Cortex of kidney (tissue), 1 donor: ENCODE data around the gene GTF2IRD2.
"Not testable (repeated sequence)": the region's sequence is repeated elsewhere in the genome, so short reads cannot be mapped to it uniquely, and the experiment has no call there.

Experiments used
- DNase-seq: peaks from one replicate; lab custom pipeline; 2025; lab: John Stamatoyannopoulos, UW

Gene GTF2IRD2

GRCh38 chr7:74850833-74851721 is at the start of gene GTF2IRD2:
Gene GTF2IRD2, minus strand, starts transcription at chr7:74851605. Its CDS starts 15,227 bp downstream, at chr7:74836378.
- DNase-seq, result not testable (repeated sequence)

- DNase-seq, result not testable (repeated sequence)
These were observed 39.0 kb upstream of the GTF2IRD2 start for GRCh38 chr7:74890158-74891123.

- DNase-seq, result not testable (repeated sequence)
These were observed 38.2 kb upstream of the GTF2IRD2 start for GRCh38 chr7:74889518-74890129.

- DNase-seq, result not testable (repeated sequence)
These were observed 33.9 kb upstream of the GTF2IRD2 start for GRCh38 chr7:74885295-74885694.

- not testable (repeated sequence) for DNase-seq
These were observed 30.7 kb upstream of the GTF2IRD2 start for GRCh38 chr7:74882110-74882509.

- DNase-seq, result not testable (repeated sequence)
These were observed 23.5 kb upstream of the GTF2IRD2 start for GRCh38 chr7:74874748-74875512.

GRCh38 chr7:74874104-74874747 is 22.8 kb upstream of the GTF2IRD2 start:
- DNase-seq, result not testable (repeated sequence)

GRCh38 chr7:74872542-74872941 is 21.1 kb upstream of the GTF2IRD2 start:
- DNase-seq, result not testable (repeated sequence)

GRCh38 chr7:74865777-74866176 is 14.4 kb upstream of the GTF2IRD2 start:
- not testable (repeated sequence) for DNase-seq

GRCh38 chr7:74849853-74850252 is 1.6 kb downstream of the GTF2IRD2 start:
- DNase-seq, result not testable (repeated sequence)

GRCh38 chr7:74830411-74830810 is 21.0 kb downstream of the GTF2IRD2 start:
- DNase-seq, result not testable (repeated sequence)

- DNase-seq, result not testable (repeated sequence)
These were observed 21.4 kb downstream of the GTF2IRD2 start for GRCh38 chr7:74829959-74830358.

GRCh38 chr7:74821259-74821658 is 30.1 kb downstream of the GTF2IRD2 start:
- DNase-seq, result not testable (repeated sequence)

GRCh38 chr7:74820146-74820805 is 31.1 kb downstream of the GTF2IRD2 start:
- DNase-seq, result not testable (repeated sequence)

GRCh38 chr7:74815882-74816281 is 35.5 kb downstream of the GTF2IRD2 start:
- not testable (repeated sequence) for DNase-seq

- DNase-seq, result not testable (repeated sequence)
These were observed 52.8 kb downstream of the GTF2IRD2 start for GRCh38 chr7:74798644-74799043.

- not testable (repeated sequence) for DNase-seq
These were observed 53.4 kb downstream of the GTF2IRD2 start for GRCh38 chr7:74797848-74798622.

GRCh38 chr7:74789200-74789736 is 62.1 kb downstream of the GTF2IRD2 start:
- DNase-seq, result not testable (repeated sequence)
